Adrenal gland (tissue), 19 donors: Measurements from ENCODE around the gene WWP2. TPM values are rescaled to one million over a fixed set of nuclear protein-coding genes. Genes with fewer than 3 reads are reported as not detected.

Source experiments
- DNase-seq, 7 donors: peaks; one replicate each; pipeline ENCODE4 v3.0.0-alpha.2; 2019 to 2020
- H3K27ac ChIP-seq, 5 donors: fragments of 200-600 bp; sonication (generic) in 4 of 5; 1 replicate in 3 of 5; 2 replicates in 2 of 5; pipeline versions ENCODE4 v1.5.1 to v1.8.0; 2016 to 2020; ENCODE audit warnings: mild to moderate bottlenecking in 1 of 5
- H3K27me3 ChIP-seq: fragments of 200-600 bp; 2 replicates; pipeline ENCODE4 v1.8.0; 2021
- H3K36me3 ChIP-seq, 2 donors: fragments of 200-600 bp; replicated peaks in 1 of 2; 1 replicate in 1 of 2; 2 replicates in 1 of 2; pipeline versions ENCODE4 v1.5.1 to v1.8.0; 2018 to 2022
- H3K4me1 ChIP-seq, 2 donors: fragments of 200-600 bp; replicated peaks in 1 of 2; 1 replicate in 1 of 2; 2 replicates in 1 of 2; pipeline versions ENCODE4 v1.5.1 to v1.8.0; 2018 to 2021
- H3K4me3 ChIP-seq, 4 donors: fragments of 200-600 bp; sonication (generic) in 3 of 4; one replicate each; pipeline ENCODE4 v1.5.1; 2016 to 2018
- H3K9me3 ChIP-seq, 3 donors: fragments of 200-600 bp; sonication (generic) in 1 of 3; replicated peaks in 1 of 3; 1 replicate in 2 of 3; 2 replicates in 1 of 3; pipeline versions ENCODE4 v1.5.1 to v1.8.0; 2016 to 2021
- POLR2A ChIP-seq, 2 donors: fragments of 450-650 bp; IDR thresholded peaks; one replicate each; pipeline ENCODE4 v1.6.1; 2017; ENCODE audit warnings: antibody characterized with exemption in 2 of 2, mild to moderate bottlenecking in 2 of 2, moderate library complexity in 1 of 2
- WGBS, 4 donors: extraction: QIAGEN DNeasy Blood & Tissue Kit in 2 of 4; methylation state at CpG; one replicate each; pipeline versions ENCODE4 v1.1.5 to v1.1.7; 2013 to 2017; 5-methylcytosine and 5-hydroxymethylcytosine counted together
- intact Hi-C, 2 donors: fragments of 100-400 bp; cut with DNase I; formaldehyde crosslinking; loops; one replicate each; pipeline versions ENCODE4 v1.14.1 to v1.15.0; 2022 to 2023
- long read RNA-seq, 10 donors: library from polyadenylated mRNA in 3 of 10; unstranded in 2 of 10; stranded (forward) in 1 of 10; transcript quantifications; one replicate each; pipeline ENCODE4 v2.0.0 and lab custom pipeline, GENCODE V29; 2021 to 2026
- polyA plus RNA-seq, 3 donors: library from polyadenylated mRNA; stranded (reverse); fragments of 200-250 nt in 2 of 3; fragments of 350-450 nt in 1 of 3; fragmentation: Illumina TruSeq in 1 of 3; extraction: RNeasy Lipid Tissue Mini Kit (QIAGEN cat#74804) in 1 of 3; gene quantifications; one replicate each; pipeline ENCODE4 v1.2.3, GENCODE V29; 2013 to 2014
- total RNA-seq, 9 donors: library from RNA; depleted of rRNA in 4 of 9; stranded (reverse); fragments of >200 nt in 4 of 9; fragments of 120-200 nt in 1 of 9; fragmentation: NEBNext Ultra II Directional in 1 of 9; extraction: Animal tissue kit (Norgen Biotek cat#: 25700) in 1 of 9; gene quantifications; one replicate each; pipeline versions ENCODE4 v1.1.0 to v1.2.4, GENCODE V29; 2013 to 2023
- TF ChIP-seq, protein P1 (sequence below), 6 experiments: fragments of 450-650 bp in 4 of 6; fragments of 200-600 bp in 2 of 6; sonication (generic) in 1 of 6; IDR thresholded peaks; 1 replicate in 5 of 6; 2 replicates in 1 of 6; pipeline versions ENCODE4 v1.5.1 to v1.8.0; 2016 to 2021; ENCODE audit warnings: antibody characterized with exemption in 6 of 6, mild to moderate bottlenecking in 2 of 6, moderate library complexity in 1 of 6
- donor health status: healthy with polysubstance abuse.
- donor health status: Bipolar disorder and iron deficiency.
- donor health status: DM: yes; HTN: yes; CAD: no.
- donor health status: DM: no; HTN: no; CAD: no.
- donor health status: DM: no; HTN: no; CAD: no.
- donor health status: DM: yes; HTN: yes; CAD: no.

The WWP2 gene
- total RNA-seq (10 to 100 TPM; 40.5 to 99.8 (median 77.7) TPM), polyA plus RNA-seq (10 to 100 TPM; 28.3 to 45.7 (median 31.6) TPM)
- long read RNA-seq, donor 1, full-length matches to known transcripts: 4 of 9 reads
- long read RNA-seq, donor 1, partial matches to known transcripts: 5 of 9 reads
- long read RNA-seq, donor 1, other reads (novel, unspliced or antisense): 0 of 9 reads
- long read RNA-seq, donor 2, full-length matches to known transcripts: 4 of 4 reads
- long read RNA-seq, donor 2, partial matches to known transcripts: 0 of 4 reads
- long read RNA-seq, donor 2, other reads (novel, unspliced or antisense): 0 of 4 reads
- long read RNA-seq, donor 3: 0 reads
- long read RNA-seq, donor 4, full-length matches to known transcripts: 3 of 13 reads
- long read RNA-seq, donor 4, partial matches to known transcripts: 5 of 13 reads
- long read RNA-seq, donor 4, other reads (novel, unspliced or antisense): 5 of 13 reads
- long read RNA-seq, donor 5, full-length matches to known transcripts: 71 of 141 reads
- long read RNA-seq, donor 5, partial matches to known transcripts: 34 of 141 reads
- long read RNA-seq, donor 5, other reads (novel, unspliced or antisense): 36 of 141 reads
- long read RNA-seq, donor 6, full-length matches to known transcripts: 3 of 7 reads
- long read RNA-seq, donor 6, partial matches to known transcripts: 1 of 7 reads
- long read RNA-seq, donor 6, other reads (novel, unspliced or antisense): 3 of 7 reads
- long read RNA-seq, donor 7, partial matches to known transcripts: 0 of 1 reads
- long read RNA-seq, donor 7, other reads (novel, unspliced or antisense): 0 of 1 reads
- long read RNA-seq, donor 8, full-length matches to known transcripts: 4 of 4 reads
- long read RNA-seq, donor 8, partial matches to known transcripts: 0 of 4 reads
- long read RNA-seq, donor 8, other reads (novel, unspliced or antisense): 0 of 4 reads
- long read RNA-seq, donor 9, partial matches to known transcripts: 0 of 1 reads
- long read RNA-seq, donor 9, other reads (novel, unspliced or antisense): 0 of 1 reads
- long read RNA-seq, donor 10, full-length matches to known transcripts: 1 of 1 reads
- long read RNA-seq, donor 10, partial matches to known transcripts: 0 of 1 reads
- long read RNA-seq, donor 10, other reads (novel, unspliced or antisense): 0 of 1 reads

DNA sequence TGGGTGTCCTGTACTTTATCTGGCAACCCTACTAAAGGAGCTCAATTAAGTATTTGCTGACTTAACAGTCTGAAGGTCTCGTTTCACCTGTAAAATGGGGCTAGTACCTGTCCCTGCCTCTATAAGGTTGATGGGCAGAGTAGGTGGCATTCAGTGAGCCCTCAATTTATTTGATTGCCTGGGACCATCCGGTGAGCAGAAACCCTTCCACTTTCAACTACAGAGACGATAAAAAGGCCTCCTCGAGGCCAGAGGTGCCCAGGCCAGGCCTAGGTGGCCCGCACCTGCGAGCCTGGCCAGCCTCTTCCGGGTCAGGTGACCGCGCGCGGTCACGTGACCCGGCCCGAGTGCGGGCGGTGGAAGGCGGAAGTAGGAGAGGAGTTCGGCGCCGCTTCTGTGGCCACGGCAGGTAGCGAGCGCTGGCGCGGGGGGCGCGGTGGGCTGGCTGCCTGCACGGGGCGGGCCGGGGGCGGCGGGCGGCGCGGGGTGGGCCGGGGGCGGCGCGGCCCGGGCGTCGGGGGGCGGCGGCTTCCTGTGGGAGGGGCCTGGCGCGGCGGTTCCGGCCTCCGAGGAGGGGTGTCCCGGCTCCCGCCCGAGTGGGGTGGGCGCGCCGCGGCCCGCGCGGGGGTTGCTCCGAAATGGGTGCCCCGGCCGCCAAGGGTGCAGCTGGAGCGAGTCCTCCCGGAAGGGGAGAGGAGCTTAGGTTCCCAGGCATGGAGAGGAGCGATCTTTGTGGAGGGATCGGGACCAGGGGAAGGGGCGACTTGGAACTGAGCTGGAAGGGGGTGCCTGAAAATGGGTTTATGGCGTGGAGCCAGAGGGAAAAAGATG lies at the start of gene WWP2:
TSS of gene WWP2 (plus strand) at position 350 of the 831 bp plus-strand sequence. CDS start 24,679 bp downstream, outside the sequence.
- Histone ChIP-seq H3K9me3 (no peaks in the 10 kb centered on the region), H3K27me3 (no peaks in the 10 kb centered on the region), H3K4me1 (peaks cover 6 to 16% of the 10 kb centered on the region in 2 donors), H3K4me3 (peak within 1 kb of the TSS; percentile 49 to 99 (median 87)), H3K27ac (peak within 1 kb of the TSS; percentile 72 to 98 (median 90)), H3K36me3 (no peaks in the 10 kb centered on the region)
- DNase-seq: peak; percentile 67 to 81 (median 74)
- TF ChIP-seq, protein P1, sequence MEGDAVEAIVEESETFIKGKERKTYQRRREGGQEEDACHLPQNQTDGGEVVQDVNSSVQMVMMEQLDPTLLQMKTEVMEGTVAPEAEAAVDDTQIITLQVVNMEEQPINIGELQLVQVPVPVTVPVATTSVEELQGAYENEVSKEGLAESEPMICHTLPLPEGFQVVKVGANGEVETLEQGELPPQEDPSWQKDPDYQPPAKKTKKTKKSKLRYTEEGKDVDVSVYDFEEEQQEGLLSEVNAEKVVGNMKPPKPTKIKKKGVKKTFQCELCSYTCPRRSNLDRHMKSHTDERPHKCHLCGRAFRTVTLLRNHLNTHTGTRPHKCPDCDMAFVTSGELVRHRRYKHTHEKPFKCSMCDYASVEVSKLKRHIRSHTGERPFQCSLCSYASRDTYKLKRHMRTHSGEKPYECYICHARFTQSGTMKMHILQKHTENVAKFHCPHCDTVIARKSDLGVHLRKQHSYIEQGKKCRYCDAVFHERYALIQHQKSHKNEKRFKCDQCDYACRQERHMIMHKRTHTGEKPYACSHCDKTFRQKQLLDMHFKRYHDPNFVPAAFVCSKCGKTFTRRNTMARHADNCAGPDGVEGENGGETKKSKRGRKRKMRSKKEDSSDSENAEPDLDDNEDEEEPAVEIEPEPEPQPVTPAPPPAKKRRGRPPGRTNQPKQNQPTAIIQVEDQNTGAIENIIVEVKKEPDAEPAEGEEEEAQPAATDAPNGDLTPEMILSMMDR (IDR thresholded peaks at IDR 0.05): no peak
- TF ChIP-seq POLR2A (IDR thresholded peaks at IDR 0.05): peak in 1 of 2 donors; percentile 55
- 0 to 1% (median 1%) methylated on average over 5 to 56 of the region's 68 CpGs for WGBS, 4 donors
- intact Hi-C loops: no loop called here

DNA sequence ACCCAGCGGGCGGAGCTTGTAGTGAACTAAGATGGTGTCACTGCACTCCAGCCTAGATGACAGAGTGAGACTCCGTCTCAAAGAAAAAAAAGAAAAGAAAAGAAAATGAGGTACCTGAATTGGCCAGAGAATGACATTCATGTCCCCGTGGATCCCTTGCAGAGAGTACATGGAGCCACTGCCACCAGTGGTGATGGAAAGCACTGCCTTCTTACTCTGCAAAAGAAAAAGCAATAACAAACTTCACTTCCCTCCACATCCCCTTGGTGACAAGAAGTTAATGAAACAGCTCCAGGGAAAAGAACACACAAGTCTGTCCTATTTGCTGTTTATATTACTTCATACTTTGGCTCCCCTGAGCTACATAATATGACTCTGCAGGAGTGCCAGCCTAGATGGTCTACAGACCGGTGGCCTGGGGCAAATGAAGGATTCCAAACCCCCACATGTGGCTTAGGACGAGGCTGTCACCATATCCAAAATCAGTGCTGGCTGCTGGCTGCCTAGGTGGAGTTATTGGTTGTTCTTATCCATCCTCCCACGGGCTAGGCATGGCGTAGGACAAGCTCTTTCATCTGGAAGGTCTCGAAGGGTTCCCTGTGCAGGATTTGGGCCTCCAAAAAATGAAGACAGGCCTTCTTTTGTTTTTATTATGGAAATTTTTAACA lies 49.1 kb upstream of the WWP2 start:
- Histone ChIP-seq H3K4me3 (no peak overlapping the region), H3K4me1 (peaks cover 0 to 6% of the 10 kb centered on the region in 2 donors), H3K27me3 (no peaks in the 10 kb centered on the region), H3K9me3 (no peaks in the 10 kb centered on the region), H3K36me3 (peaks cover 0 to 48% of the 10 kb centered on the region in 2 donors), H3K27ac (no peak overlapping the region)
- peak in 1 of 7 donors; percentile 47 for DNase-seq
- intact Hi-C loops: loop anchor here in 1 of 2 donors (5.0 kb wide), 1 partner anchor 39 kb away; the partner anchor contains the start of gene NOB1
- 86 to 94% (median 92%) methylated on average over 9 of the region's 9 CpGs for WGBS, 4 donors
- no peak for TF ChIP-seq POLR2A (IDR thresholded peaks at IDR 0.05)
- TF ChIP-seq, protein P1 (IDR thresholded peaks at IDR 0.05): no peak

DNA sequence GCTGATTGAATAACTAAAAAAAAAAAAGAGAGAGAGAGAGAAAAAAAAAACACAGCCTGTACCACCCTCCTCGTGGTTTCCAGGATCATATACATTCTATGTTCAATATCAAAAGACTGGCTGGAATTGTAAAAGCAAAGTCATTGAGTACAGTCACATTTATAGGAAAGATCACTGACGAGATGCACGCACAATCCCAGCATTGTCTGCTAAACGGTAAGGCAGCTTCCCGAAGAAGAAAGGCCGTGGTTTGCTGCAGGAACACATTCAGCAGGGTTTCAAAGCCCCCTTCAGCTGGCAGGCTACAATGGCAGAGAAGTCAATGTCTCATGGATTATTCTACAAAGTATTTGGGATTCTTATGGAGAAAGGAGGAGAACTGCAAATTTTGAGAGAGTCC lies 45.1 kb upstream of the WWP2 start:
- no peak for TF ChIP-seq POLR2A (IDR thresholded peaks at IDR 0.05)
- TF ChIP-seq, protein P1 (IDR thresholded peaks at IDR 0.05): no peak
- Histone ChIP-seq H3K9me3 (no peaks in the 10 kb centered on the region), H3K36me3 (peaks cover 0 to 40% of the 10 kb centered on the region in 2 donors), H3K27me3 (no peaks in the 10 kb centered on the region), H3K4me3 (no peak overlapping the region), H3K27ac (no peak overlapping the region), H3K4me1 (no peaks in the 10 kb centered on the region)
- DNase-seq: peak in 1 of 7 donors; percentile 40
- intact Hi-C loops: no loop called here
- 84 to 92% (median 90%) methylated on average over 6 of the region's 6 CpGs for WGBS, 4 donors
